NCI-H69 (cell line): ENCODE measurements around the gene NTF4.

Source experiments
- DNase-seq: peaks from one replicate; lab custom pipeline; 2025; lab: John Stamatoyannopoulos, UW

Gene NTF4

DNA sequence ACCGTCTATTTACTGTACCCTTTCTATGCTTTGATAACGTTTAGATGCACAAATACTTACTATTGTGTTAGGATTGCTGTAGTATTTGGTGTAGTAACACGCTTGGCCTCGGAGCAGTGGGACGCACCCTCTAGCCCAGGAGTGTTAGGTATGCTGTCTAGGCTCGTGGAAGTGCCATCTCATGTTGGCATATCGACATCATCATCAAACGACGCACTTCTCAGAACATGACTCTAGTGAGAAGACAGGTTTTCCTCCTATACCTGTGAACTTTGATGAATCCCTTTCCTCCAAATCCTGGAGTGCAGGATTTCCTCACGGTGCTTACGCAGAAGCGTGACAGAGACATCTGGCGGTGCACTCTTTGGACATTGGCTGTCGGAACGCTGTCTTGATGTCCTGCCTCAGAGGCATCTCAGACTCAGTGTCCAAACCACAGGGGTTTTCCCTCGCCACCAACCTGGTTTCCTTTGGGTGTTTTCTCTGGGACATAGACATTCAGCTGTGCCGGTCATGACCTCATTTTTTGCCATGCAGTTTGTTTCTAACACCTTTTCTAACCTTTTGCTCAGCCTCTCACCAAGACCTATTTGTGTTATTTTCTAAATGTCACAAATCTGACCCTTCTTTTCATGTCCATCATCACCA lies 26.9 kb upstream of the NTF4 start:
- DNase-seq: no peak

DNA sequence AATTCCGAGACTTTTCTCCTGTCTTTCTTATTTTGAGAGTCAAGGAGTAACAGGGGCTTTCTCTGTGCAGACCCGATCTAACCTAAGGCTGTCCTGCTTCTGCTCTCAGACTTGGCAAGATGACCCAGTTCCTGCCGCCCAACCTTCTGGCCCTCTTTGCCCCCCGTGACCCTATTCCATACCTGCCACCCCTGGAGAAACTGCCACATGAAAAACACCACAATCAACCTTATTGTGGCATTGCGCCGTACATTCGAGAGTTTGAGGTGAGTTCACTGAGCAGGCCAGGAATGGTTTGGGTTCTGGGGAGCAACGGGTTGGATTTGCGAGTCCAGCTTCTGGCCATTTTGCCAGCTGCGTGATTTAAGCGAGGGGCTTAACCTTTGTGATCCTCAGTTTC lies 21.7 kb upstream of the NTF4 start:
- DNase-seq: no peak

DNA sequence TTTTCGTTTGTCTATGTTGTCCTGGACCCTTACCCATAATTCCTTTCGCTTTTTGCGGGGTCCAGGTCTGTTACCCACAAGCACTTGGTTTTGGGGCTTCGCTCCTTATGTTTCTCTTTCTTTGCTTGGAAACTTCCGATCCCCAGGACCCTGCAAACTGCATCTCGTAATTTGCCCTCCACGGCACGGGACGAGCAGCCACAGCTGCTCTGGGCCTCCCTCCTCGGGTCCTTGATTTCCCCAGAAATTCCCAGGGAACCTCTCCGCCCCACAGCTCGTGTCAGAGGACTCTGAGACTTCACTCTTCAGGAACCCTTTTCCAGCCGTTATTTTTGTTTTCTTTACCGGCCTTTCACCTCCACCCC lies 21.2 kb upstream of the NTF4 start:
- no peak for DNase-seq

DNA sequence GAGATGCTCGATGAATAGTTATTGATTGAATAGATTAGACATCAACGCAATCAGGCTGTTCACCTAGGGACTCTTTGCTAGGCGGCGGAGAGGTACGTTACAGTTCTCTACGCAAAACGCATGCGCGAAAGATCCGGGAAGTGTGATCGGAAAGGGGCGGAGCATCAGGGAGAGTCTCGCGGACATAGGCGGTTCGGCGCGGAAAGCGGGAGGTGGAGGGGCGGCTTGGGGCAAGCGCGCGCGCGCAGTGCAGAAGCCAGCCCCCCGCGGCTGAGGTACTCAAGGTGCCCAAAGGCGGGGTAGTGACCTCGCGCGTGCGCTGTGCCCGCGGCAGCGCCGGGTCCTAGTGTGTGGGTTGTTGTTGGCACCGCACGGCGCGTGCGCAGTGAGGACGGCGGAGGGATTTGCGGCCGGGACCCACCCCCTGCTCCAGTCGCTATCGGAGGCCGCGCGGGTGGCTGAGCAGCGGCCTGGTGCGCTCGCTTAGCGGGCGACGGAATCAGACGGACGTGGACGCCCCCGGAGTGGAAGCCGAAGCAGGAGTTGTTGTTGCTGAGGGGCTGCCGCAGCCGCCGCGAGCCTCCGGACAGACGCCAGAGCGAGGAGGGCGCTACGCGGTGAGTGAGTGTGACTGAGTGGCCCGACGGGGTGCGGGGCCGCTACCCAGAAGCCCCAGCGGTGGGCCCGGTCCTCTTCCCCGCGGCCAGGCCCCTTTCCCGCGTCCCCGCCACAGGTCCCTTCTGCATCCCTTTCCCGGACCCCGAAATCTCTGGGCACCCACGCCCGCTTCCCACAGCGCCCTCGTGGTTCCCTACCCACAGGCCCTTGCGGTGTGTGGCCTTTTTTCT lies 20.6 kb upstream of the NTF4 start, which contains the start of gene SNRNP70:
Gene SNRNP70 (plus strand): TSS at position 432 of the 848 bp plus-strand sequence. CDS start 964 bp downstream, outside the sequence.
- DNase-seq: peak; percentile 100

DNA sequence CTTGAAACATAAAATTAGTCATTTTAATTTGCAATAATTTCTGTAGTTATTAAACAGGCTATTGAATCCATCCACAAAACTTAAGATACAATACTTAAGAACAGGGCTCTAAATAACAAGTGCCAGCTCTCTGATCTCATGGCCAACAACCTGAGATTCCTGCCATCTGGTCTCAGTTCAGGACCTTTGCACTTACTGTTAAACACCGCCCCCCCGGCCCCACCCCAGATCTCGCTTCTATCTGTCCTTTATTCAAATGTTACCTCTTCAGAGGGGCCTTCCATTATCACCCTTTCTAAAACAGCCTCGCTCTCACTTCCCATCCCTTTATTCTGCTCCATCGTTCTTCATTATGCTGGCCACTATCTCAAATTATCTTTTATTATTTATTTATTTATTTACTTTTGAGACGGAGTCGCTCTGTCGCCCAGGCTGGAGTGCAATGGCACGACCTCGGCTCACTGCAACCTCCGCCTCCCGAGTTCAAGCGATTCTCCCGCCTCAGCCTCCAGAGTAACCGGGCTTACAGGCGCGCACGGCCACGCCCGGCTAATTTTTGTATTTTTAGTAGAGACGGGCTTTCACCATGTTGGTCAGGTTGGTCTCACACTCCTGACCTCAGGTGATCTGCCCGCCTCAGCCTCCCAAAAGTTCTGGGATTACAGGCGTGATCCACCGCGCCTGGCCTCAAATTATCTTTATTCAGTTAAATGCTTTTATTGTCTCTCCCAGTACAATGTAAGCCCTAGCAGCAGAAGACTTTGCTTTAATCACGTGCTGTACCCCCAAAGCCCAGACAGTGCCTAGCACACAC lies 19.8 kb upstream of the NTF4 start:
- DNase-seq: peak; percentile 53

DNA sequence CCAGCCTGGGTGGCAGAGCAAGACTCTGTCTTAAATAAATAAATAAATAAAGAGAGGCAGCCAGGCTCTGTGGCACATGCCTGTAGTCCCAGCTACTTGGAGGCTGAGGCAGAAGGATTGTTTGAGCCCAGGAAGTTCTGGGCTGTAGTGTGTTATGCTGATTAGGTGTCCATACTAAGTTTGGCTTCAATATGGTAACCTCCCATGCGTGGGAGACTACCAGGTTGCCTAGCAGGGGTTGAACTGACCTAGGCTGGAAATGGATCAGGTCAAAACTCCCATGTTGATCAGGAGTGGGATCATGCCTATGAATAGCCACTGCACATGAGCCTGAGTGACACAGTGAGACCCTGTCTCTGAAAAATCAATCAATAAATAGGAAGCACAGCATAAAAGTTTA lies 16.7 kb upstream of the NTF4 start:
- DNase-seq: no peak

DNA sequence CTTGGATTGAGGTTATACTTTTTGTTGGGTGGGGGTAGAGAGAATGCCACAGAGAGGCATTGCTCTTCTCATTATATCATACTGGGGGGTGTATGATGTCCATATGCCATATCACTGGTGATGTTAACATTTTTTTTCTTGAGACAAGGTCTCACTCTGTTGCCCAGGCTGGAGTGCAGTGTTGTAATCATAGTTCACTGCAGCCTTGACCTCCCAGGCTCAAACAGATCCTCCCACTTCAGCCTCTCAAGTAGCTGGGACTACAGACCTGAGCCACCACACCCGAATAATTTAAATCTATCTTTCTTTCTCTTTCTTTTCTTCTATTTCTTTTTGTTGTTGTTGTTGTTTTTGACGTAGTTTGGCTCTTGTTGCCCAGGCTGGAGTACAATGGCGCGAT lies 15.8 kb upstream of the NTF4 start:
- DNase-seq: no peak

DNA sequence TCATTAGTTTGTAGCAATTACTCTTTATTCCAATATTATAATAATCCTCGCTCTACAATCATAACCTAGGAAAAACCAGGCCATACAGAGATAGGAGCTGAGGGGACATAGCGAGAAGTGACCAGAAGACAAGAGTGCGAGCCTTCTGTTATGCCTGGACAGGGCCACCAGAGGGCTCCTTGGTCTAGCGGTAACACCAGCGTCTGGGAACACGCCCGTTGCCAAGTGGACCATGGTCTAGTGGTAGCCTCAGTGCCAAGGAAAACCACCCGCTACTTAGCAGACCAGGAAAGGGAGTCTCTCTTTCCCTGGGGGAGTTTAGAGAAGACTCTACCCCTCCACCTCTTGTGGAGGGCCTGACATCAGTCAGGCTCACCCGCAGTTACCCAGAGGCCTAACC lies 10.3 kb upstream of the NTF4 start:
- peak; percentile 68 for DNase-seq

DNA sequence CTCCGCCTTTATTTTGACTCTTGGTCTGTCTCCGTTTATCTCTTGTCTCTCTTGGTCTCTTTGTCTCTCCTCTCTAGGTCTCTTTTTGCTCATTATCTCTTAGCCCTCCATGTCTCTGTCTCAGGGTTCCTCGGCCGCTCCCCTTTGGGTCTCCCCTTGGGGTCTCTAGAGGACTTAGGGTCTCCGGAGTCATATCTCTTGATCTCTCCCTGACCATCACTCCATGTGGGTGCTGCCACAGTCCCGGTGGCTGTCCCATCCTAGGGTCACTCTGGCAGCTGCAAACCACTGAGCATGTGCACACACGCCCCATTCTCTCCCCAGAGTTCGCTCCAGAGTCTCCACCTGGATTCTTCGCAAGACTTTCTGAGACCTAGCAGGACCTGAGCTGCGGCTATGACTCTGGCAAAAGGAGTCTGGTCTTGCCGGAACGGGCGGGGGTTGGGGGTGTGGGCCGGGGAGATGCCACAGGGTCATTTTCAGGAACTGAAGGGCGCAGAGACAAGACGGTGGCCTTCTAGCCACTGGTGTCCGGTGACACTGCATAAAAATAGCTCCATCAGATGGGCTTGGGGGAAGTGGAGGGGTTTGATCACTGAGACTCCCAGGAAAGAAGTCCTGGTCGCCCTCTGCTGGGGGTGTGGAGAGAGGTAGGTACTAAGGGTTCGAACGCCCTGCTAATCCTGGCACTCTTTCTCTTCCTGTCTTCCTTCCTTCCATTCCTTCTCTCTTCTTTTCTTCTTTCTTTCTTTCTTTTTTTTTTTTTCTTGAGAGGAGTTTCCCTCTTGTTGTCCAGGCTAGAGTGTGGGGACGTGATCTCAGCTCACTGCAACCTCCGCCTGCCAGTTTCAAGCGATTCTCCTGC lies 9.1 kb upstream of the NTF4 start:
- DNase-seq: peak; percentile 61

DNA sequence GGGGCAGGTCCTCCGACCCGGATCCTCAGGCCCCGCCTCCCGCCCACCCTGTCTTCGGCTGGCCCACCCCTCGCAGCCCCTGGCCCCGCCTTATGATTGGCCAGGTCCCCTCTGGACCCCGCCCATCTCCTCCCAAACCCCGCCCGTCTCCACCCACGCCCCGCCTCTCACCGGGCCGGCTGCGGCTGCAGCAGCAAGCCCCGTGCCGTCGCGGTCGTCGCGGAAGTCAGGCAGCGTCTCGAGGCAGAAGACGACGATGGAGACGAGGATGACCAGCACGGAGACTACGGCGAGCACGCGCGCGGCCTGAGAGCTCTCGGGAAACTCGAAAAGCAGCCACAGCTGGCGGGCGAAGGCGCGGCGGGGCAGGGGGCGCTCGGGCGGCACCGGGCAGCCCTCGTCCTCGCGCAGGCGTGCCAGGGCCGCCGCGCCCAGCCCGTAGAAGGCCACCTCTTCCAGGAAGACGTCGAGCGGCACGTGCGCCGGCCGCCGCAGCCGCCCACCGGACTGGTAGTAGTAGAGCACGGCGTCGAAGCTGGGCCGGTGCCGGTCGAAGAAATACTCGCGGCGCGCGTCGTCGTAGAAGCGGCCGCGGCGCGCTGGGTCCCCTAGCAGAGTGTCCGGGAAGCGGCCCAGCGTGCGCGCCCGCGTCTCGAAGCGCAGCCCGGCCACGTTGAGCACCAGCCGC lies 7.4 kb upstream of the NTF4 start:
- no peak for DNase-seq

DNA sequence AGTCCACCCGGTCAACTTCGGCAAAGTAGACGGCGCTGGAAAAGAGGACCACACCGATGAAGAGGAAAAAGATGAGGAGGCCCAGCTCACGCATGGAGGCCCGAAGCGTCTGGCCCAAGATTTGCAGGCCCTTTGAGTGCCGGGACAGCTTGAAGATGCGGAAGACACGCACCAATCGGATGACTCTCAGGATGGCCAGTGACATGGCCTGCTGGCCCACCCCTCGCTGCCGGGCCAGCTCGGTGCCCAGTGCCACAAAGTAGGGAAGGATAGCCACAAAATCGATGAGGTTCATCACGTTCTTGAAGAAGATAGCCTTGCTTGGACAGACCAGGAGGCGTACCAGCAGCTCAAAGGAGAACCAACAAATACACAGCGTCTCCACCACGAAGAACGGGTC lies 5.8 kb upstream of the NTF4 start:
- DNase-seq: no peak

DNA sequence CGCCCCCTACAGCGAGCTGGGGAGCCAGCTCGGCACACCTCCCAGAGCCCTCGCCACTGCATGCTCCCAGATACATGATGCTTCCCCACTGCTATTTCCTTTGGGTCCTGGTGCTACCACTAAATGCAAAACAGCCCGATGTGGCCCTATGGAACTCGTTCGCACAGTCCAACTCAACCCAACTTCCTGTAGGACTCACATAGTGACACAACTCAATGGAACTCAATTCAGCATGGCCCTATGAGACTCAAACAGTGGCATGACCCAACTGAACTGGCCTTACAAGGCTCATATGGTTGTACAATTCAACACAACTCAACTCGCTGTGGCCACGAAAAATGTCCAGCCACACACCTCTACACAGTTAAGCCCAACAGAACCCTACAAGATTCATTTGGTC lies 4.4 kb upstream of the NTF4 start:
- DNase-seq: no peak

DNA sequence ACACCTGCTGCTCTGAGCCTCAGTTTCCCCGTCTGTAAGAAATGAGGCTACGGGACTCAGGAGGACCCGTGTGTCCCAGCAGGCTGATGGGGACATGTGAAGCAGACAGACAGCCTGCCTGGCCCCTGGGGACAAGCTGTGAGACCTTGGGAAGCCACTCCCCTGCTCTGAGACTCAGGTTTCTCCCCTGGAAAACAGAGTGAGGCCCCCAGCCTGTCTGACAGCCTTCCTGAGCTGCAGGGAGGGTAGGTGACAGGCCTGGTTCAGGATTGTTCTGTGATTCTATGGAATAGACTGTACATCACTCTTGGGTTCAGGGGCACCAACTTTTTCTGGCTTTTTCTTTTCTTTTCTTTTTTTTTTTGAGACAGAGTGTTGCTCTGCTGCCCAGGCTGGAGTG lies 2.9 kb upstream of the NTF4 start:
- no peak for DNase-seq

DNA sequence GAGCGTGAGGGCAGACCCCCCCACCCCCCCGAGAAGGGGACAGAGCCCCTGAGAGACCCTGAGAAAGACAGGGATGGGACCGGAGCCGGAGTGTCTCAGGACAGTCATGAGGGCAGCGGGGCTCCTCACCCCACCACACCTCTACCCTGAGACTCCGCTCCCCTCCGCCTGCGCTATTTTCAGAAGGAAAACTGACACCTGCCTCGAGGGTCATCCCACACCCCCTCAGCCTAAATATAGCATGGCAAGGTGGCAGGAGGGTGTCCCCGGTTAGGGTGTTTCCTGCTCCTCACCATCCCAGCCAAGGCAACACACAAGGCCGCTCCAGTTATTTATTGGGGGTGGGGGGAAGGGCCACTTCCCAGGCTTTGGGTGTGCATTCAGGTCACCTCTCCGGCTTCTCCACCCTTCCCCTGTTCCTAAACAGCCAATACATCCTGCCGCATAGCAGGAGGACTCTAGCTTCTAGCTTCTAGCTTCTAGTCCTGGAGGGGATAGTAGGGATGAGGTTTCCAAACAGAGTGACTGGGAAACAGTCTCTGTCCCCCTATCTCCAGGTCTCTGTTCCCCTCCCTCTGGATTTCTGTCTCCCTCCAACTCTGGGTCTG lies 1.4 kb upstream of the NTF4 start:
- DNase-seq: no peak

DNA sequence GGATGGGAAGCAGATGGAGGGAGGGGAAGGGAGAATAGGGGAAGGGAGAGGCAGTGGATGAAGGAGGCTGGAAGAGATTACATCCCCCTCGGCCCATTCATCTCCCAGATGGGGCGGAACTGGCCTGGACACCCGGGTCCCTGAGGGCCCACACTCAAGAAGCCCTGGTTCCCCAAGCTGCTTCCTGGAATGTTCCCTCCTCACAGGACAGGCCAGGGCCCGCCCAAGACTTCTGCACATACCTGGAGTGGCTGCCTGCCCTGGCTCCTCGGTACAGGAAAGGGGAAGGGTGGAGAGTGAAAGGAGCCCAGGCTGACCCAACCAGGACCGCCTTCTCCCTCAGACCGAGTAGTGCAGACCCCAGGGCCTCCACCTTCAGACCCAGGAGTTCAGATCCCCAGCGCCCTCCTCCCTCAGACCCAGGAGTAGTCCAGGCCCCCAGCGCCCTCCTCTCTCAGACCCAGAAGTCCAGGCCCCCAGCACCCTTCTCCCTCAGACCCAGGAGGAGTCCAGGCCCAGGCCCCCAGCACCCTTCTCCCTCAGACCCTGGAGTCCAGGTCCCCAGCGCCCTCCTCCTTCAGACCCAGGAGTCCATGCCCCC lies 489 bp downstream of the NTF4 start:
- no peak for DNase-seq

DNA sequence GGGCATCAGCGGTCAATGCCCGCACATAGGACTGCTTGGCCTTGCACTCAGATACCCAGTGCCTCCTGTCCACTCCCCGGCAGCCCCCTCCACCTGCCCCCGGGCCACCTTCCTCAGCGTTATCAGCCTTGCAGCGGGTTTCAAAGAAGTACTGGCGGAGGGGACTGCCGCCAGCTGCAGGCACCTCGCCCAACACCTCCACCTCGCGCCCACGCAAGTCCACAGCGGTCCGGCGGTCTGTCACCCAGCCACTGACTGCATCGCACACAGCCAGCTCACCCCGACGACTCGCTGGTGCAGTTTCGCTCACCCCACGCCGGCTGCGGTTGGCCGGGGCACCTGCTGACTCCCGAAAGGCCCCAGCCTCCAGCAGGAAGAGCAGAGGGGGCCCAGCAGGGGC lies 3.2 kb downstream of the NTF4 start:
- DNase-seq: no peak

DNA sequence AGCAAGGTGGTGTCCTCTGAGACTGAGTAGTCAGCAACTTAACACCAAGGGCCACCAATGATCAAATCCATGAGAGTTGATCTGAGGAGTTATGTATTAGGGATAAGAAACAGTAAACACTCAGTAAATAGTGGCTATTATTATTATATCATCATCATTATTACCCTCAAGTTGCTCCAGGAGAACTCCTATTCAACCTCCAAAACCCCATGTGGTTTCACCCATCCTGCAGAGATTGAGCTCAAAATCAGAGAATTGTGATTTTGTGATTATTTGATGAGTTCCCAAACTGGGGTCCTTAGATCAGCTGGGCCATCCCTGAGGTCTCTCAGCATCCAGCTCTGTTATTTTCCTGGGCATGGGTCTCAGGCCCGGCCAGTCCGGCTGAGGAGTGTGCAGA lies 3.6 kb downstream of the NTF4 start:
- no peak for DNase-seq

DNA sequence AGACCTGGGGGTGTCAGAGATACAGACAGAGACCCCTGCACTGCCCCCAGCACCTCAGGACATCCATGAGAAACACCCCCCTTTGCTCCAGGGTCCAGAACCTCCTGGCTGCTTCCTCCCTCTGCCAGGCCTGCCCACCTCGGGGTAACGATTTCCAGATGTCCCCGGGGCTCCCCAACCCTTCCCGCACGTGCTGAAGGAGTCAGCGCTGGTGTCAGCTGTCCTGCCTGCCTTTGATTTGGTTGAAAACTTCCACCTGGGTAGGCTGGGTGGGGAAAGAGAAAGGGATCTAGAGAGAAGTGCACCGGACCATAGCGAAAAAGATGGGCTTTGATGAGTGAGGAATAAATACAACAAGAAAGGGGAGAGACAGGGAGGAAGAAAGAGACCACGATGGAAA lies 5.6 kb downstream of the NTF4 start:
- no peak for DNase-seq

DNA sequence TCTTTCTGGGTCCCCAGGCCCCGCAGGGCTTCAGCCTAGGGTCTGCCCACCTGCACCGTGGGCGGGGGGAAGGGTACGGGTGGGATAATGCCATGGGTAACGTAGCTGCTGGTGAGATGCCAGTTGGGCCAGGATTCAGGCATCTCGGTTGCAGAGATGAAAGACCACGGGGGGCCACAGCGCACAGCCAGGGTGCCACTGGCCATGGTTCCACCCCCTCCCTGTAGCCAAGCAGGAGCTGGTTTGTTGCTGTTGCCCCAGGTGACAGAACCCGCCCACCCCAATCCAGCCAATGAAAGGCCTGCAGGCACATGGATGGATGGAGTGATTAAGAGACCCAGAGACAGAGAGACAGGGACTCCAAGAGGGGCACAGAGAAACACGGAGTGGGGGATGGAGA lies 6.1 kb downstream of the NTF4 start:
- peak; percentile 23 for DNase-seq

DNA sequence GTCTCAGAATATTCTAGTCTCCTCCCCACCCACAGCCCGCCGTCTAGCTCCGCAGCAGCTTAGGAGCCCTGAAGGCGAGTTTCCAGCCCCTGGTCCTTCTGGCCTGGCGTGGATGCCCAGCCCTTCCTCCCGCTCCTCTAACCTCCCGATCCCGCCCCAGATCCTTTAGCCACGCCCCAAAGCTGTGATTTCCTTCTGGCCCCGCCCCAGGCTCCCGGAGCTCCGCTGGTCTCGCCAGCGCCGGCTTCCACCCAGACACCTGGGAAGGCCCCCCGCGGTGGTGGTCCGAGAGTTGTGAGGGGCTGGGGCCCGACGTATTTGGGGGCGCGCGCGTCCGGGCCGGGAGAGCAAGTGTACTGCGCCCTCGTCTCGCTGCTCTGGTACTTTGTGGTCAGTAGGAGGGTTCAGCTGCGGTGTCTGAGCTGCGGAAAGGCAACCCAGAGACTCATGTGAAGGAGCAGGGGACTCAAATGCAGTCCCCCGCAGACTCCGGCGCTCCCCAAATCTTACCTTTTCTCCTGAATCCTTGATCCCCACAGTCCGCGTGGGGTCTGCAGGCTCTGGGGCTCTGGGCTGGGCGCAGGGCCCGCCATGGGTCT lies 6.9 kb downstream of the NTF4 start, which contains the start of gene CGB7:
Gene CGB7 (minus strand): TSS at position 114 of the 599 bp plus-strand sequence. CDS start 2,374 bp downstream, outside the sequence.
- peak; percentile 58 for DNase-seq
